DMS114 treated with DMSO at 0.1 percent for 48 hours (cell line): ENCODE results near the gene ARRDC1.
"Not testable (repeated sequence)": the region's sequence is repeated elsewhere in the genome, so short reads cannot be mapped to it uniquely, and the experiment has no call there.

Experiments
- DNase-seq: peaks from one replicate; lab custom pipeline; 2025; ENCODE audit not compliant: unreplicated experiment; lab: John Stamatoyannopoulos, UW

ARRDC1 gene

DNA sequence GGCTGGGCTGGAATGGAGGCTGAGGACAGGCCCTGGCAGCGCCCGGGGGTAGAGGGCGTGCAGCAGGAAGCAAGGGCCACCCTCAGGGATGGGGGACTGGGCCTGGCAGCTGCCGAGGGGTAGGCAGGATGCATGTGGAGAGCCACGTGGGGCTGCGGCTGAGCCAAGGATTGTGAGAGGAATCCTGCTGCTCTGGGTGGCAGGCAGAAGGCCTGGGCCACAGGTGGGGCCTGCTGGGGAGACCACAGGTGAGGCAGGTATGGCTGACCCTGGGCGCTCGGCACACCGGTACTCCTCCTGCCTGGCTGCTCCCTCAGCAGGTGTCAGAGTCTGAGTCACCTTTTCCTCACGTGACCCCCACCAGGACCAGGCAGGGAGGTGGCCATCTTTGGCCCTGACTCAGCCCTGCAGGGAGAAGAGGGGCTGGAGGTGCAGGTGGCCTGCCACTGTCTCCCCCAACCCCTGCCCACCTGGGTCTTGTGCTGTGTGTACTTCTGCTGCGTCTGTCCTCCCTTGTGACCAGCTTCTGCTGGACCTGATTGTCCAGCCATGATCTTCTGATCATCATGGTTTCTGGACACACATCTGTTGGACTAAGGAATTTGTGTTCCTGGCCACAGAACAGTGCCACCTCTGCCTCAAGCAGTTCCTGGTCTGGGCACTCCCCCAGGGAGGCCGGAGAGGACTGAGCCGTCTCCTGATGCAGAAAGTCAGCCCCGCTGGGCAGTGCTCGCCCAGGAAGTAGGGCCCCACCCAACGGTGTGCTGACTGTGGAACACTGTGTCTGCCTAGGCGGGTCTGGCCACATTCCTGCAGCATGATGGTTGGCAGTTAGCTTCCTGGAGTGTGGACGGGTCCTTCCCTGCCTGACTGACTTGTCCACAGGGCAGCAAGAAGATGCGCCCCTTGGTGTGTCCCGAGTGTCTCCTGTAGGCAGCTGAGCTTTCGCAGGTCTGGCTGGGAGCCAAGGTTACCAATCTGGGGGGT, 6.4 kb downstream of the ARRDC1 start:
- DNase-seq = no peak

DNA sequence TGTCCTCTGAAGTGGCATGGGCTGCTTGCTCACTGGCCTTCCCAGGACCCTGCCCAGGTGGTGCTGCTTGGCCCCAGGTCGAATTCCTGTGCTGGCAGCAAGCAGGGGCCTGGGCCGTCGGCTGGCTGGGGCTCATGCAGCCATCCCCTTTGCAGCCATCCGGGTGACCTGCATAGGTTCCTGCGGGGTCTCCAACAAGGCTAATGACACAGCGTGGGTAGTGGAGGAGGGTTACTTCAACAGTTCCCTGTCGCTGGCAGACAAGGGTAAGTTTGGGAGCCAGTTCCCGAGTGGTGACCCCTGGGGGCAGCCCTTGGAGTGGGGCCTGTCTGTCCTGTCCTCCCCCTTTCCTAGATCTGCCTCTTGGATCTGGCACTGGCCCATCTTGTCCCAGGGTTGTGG, 7.3 kb downstream of the ARRDC1 start:
- no peak for DNase-seq

- no peak for DNase-seq
Measured at GRCh38 chr9:137613259-137613658, 7.8 kb downstream of the ARRDC1 start.

DNA sequence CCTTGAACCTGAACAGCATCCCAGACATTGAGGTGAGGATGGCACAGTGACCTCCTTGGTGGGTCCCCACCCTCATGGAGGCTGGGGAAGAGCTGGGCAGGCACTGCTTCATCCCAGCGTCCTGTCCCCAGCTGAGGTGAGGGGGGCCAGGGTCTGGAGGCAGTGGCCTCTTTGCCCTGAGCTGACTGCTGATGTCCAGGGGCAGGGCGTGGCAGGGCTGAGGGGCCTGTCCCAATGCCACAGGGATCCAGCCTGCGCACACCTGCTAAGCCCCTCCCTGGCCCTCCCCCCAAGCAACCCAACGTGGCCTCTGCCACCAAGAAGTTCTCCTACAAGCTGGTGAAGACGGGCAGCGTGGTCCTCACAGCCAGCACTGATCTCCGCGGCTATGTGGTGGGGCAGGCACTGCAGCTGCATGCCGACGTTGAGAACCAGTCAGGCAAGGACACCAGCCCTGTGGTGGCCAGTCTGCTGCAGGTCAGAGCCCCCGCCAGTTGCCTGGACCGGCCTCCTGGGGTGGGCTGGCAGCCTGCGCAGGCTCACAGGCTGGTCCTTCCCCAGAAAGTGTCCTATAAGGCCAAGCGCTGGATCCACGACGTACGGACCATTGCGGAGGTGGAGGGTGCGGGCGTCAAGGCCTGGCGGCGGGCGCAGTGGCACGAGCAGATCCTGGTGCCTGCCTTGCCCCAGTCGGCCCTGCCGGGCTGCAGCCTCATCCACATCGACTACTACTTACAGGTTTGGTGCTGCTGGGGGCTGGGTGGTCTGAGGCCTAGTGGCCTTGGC, 8.4 kb downstream of the ARRDC1 start:
- DNase-seq = no peak

GRCh38 chr9:137614631-137615386, 9.3 kb downstream of the ARRDC1 start:
- no peak for DNase-seq

GRCh38 chr9:137615387-137615871, 9.9 kb downstream of the ARRDC1 start:
- no peak for DNase-seq

DNA sequence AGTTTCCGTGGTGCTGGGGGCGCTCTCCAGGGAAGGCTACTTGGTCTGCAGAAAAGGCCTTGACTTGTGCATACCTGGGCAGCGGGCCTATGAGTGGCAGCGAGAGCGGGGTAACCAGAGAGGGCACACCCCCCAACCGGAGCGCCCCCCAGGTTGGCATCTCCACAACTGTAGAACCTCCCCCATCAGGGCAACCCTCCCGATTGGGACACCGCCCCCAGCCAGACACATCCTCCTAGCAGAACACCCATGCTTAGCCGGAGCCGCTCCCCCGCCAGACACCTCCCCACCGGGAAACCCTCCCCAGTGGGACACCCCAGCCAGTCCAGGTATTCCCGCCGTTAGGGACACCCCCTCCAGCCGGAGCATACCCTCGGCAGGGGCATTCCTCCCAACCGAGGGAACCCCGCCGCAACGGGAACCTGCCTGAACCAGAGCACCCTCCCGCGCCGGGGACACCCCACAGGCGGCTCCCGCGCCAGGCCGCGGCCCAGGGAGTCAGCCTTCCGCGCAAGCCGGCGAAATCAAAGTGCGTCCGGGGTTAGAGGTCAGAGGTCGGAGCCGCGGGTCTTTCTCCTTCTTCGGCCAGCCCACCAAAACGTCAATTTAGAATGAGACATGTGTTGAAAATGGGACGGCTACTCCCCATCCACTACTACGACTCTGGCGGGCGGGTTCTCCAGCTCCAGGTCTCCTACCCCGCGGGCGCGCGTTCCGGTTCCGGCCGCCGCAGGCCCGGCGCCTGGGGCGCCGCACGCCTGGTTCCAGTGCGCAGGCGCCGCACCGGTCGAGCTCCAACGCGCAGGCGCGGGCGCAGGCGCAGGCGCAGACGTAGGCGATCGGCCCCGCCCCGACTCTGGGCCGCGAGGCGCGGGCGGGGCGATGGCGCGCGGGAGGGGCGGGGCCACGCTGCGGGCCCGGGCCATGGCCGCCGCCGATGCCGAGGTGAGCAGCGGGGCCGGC, 12.9 kb downstream of the ARRDC1 start, which contains the start of gene EHMT1:
EHMT1 (plus strand) TSS at position 901 of the 963 bp plus-strand sequence; CDS start at position 925, 24 bp downstream.
- DNase-seq = peak; percentile 31

DNA sequence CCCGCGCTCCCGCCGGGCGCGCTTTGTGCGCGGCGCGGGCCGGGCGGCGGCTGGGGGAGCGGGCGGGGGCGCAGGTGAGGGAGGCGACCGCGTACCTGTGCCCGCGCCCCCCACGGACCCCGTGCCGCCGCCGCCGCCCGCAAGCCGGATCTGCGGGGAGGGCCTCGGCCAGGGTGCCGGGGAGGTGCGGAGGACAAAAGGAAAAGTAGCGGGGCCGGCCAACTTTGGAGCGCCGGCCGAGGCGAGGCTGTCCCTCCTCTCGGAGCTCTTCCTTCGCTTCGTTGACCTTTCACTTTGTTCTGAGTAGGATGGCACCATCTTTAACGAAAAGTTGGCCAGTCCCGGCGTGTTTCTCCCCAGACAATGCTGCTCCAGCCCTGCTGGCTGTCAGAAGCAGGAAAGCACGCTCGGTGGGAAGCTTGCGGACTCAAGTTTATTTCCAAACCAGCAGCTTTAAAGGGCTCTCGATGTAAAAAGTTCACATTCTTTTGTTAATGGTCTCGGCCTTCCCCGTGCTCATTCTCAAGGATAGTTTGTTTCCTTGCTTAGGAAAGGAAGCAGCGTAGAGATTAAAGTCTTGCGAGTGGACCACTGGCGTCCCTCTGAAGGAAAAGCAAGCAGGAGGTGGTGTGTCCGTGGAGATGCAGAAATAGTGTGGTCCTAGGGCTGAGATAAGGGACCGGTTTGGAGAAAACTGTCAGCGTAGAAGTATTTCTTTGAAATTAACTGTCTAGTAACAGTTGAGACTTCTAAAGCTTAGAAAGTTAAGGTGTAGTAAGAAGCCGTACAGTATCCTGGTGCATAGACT, 14.0 kb downstream of the ARRDC1 start:
- DNase-seq = no peak

- no peak for DNase-seq
Measured at GRCh38 chr9:137620048-137620405, 14.5 kb downstream of the ARRDC1 start.

DNA sequence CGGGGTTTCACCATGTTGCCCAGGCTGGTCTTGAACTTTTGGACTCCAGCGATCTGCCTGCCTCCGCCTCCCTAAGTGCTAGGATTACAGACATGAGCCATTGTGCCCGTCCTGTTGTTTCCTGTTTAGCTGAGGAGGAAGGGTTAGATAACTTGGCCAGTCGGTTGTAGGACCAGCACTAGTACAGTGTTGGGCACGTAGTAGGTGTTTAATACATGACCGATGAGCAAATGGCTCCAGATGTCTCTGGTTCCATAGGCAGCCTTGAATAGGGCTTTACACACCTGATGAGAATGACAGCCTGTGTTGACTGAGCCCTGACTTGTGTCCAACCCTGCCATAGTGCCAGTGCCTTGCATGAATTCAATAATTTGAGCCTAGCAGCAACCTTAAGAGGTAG, 15.1 kb downstream of the ARRDC1 start:
- DNase-seq = no peak

DNA sequence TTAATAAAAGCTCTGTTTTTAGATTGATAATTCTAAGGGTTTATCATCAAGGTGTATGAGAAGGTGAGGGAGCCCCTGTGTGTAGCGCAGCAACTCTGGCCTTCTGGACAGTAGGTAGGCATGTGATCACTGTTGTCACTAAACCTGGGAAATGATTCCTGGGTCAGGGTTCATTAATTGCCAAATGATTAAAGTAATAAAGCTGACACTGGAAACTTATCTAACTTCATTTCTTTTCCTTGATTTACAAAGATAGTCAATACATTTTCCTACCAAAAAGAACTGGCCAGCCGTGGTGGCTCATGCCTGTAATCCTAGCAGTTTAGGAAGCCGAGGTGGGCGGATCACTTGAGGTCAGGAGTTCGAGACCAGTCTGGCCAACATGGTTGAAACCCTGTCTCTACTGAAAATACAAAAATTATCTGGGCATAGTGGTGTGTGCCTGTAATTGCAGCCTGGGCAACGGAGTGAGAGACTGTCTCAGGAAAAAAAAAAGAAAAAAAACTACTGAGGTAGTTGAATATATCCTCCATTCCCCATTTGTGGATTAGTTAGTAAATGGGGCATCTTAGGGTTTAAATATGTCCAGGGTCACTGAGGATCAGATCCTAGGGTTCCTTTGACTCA, 15.8 kb downstream of the ARRDC1 start:
- peak; percentile 12 for DNase-seq

- not testable (repeated sequence) for DNase-seq
Measured at GRCh38 chr9:137622211-137622610, 16.7 kb downstream of the ARRDC1 start.

DNA sequence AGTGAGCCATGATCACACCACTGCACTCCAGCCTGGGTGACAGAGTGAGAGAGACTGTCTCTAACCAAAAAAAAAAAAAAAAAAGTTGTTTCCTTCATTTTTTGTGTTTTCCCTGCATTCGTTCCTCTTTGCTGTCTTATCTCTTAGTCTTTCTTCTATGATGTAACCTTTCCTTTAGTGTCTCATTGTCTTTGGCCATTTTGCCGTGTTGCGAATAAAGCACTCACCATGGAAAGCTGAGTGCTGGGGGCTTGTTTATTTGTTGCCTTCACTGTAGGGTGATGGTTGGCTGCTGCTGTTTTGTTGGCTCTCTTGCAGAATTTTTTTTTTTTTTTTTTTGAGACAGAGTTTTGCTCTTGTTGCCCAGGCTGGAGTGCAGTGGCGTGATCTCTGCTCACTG, 21.0 kb downstream of the ARRDC1 start:
- no peak for DNase-seq

GRCh38 chr9:137627406-137627805, 21.9 kb downstream of the ARRDC1 start:
- DNase-seq = not testable (repeated sequence)

DNA sequence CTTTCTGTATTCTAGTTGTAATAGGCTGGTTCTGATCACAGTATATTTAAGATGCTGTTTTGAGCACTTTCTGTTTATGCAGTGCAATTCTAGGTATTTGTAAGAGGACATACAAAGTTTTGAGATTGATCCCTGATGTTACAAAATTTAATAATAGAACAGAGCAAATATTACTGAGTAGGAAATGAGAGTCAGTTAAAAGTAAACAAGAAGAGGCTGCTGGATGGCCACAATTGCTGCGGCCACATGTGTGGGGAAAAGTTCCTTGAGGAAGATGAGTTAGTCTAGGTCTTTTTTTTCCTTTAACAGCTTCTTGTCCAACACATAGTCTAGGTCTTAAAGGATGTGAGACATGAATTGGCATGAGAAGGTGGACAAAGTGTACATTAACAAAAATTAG, 24.6 kb downstream of the ARRDC1 start:
- DNase-seq = no peak

DNA sequence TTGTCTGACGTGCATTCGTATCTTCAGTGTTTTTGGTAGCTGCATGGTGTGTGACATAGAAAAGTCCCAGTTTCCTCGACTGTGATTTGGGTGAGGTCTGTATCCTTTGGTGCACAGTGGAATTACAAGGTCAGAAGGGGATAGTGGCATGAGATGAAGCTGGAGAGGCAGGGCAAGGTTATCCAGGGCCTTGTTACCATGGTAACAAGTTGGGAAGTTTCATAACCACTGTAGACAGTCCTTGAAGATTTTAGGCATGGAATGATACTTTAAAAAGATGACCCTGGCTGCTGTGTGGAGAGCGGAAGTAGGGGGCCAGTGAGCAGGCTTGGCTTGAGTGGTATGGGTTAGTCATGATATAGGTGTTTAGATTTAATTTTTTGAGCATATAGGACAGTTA, 25.2 kb downstream of the ARRDC1 start:
- DNase-seq = no peak

- DNase-seq = no peak
Measured at GRCh38 chr9:137631345-137632229, 26.1 kb downstream of the ARRDC1 start.
